HG03520 (cell line): ENCODE data around the gene ROBO4.
A peak's percentile ranks its signal among the peaks of the same experiment; 100 is the strongest.

Experiments used
- ATAC-seq: cut with Tn5 transposase; IDR thresholded peaks from one replicate; pipeline ENCODE4 v1.9.1; 2021; ENCODE audit warnings: mild to moderate bottlenecking, moderate library complexity; ENCODE audit not compliant: unreplicated experiment

ROBO4 gene

GRCh38 chr11:124844664-124845079 lies 53.0 kb downstream of the ROBO4 start:
- ATAC-seq = no peak

GRCh38 chr11:124843616-124843910 lies 54.1 kb downstream of the ROBO4 start:
- no peak for ATAC-seq

- no peak for ATAC-seq
Observed at GRCh38 chr11:124842305-124842704, 55.4 kb downstream of the ROBO4 start.

- ATAC-seq = no peak
Observed at GRCh38 chr11:124841840-124842239, 55.8 kb downstream of the ROBO4 start.

GRCh38 chr11:124841201-124841600 lies 56.5 kb downstream of the ROBO4 start:
- ATAC-seq = no peak

GRCh38 chr11:124840666-124841065 lies 57.0 kb downstream of the ROBO4 start:
- ATAC-seq = no peak

GRCh38 chr11:124839972-124840621 lies 57.6 kb downstream of the ROBO4 start:
- ATAC-seq = no peak

- no peak for ATAC-seq
Observed at GRCh38 chr11:124839128-124839971, 58.3 kb downstream of the ROBO4 start.

GRCh38 chr11:124838805-124839127 lies 58.9 kb downstream of the ROBO4 start:
- ATAC-seq = no peak

GRCh38 chr11:124837491-124837856 lies 60.2 kb downstream of the ROBO4 start:
- ATAC-seq = peak; percentile 33

GRCh38 chr11:124835918-124836317 lies 61.7 kb downstream of the ROBO4 start:
- no peak for ATAC-seq

- no peak for ATAC-seq
Observed at GRCh38 chr11:124834526-124835180, 63.0 kb downstream of the ROBO4 start.
